ENCODE measurements around the gene TRIM29.

DNA sequence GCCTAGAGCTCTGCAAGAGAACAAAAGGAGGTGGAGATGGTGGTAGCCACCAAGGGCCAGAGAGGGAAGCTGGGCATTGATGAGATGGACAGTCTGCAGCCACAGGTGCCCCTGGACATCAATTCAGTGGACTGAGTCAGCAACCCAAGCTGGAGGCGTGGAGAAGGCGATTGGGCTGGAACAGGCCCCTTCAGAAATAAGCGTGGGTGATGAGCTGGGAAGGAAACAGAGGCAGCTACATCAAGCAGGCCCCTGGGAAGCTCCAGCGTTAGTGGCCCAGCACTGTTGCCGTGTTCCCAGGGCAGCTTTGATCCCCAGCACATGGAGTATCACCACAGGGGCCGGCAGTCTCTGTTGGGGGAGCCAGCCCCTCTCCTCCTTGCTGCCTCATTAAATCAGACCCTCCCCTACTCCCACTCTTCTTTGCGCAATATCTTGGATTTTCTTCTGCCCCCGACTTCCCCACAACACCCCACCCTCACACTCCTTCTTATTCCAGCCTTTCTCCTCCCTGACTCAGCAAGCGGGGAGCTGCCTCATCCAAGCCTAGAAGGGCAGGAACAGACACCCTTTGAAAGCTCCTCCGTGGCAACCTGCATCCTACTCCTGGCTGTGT, 41.3 kb upstream of the TRIM29 start:
- no peak for TF ChIP-seq CTCF (IDR thresholded peaks at IDR 0.05)
- no peak for TF ChIP-seq POLR2A (IDR thresholded peaks at IDR 0.05)

Measured in ovary (tissue), 3 donors.